Rectal smooth muscle tissue (tissue), 1 donor: Measurements from ENCODE around the gene SARS1.

Experiments
- H3K27ac ChIP-seq: one replicate; pipeline ENCODE4 v1.7.0; 2013; ENCODE audit warnings: low read depth, low read length, inconsistent platforms
- H3K27me3 ChIP-seq: one replicate; pipeline ENCODE4 v1.7.0; 2013; ENCODE audit warnings: low read length; ENCODE audit not compliant: control insufficient read depth, insufficient read depth
- H3K36me3 ChIP-seq: one replicate; pipeline ENCODE4 v1.7.0; 2013; ENCODE audit warnings: low read length; ENCODE audit not compliant: control insufficient read depth, insufficient read depth
- H3K4me1 ChIP-seq: one replicate; pipeline ENCODE4 v1.7.0; 2013; ENCODE audit warnings: low read length; ENCODE audit not compliant: control insufficient read depth, insufficient read depth
- H3K4me3 ChIP-seq: one replicate; pipeline ENCODE4 v1.7.0; 2013; ENCODE audit warnings: low read length
- H3K9ac ChIP-seq: one replicate; pipeline ENCODE4 v1.7.0; 2013; ENCODE audit warnings: low read length

Gene SARS1

GRCh38 chr1:109273570-109274288 lies 60.0 kb downstream of the SARS1 start:
- H3K27me3 ChIP-seq: no peaks in the 10 kb centered on the region
- H3K36me3 ChIP-seq: no peaks in the 10 kb centered on the region
- no peaks in the 10 kb centered on the region for H3K4me1 ChIP-seq
- no peak overlapping the region for H3K27ac ChIP-seq
- no peak overlapping the region for H3K4me3 ChIP-seq
- H3K9ac ChIP-seq: no peak overlapping the region

GRCh38 chr1:109274533-109275476 lies 61.1 kb downstream of the SARS1 start:
- no peak overlapping the region for H3K27ac ChIP-seq
- no peak overlapping the region for H3K4me3 ChIP-seq
- no peaks in the 10 kb centered on the region for H3K4me1 ChIP-seq
- no peaks in the 10 kb centered on the region for H3K36me3 ChIP-seq
- H3K9ac ChIP-seq: no peak overlapping the region
- no peaks in the 10 kb centered on the region for H3K27me3 ChIP-seq

- no peaks in the 10 kb centered on the region for H3K36me3 ChIP-seq
- H3K9ac ChIP-seq: no peak overlapping the region
- no peak overlapping the region for H3K4me3 ChIP-seq
- no peaks in the 10 kb centered on the region for H3K27me3 ChIP-seq
- H3K27ac ChIP-seq: no peak overlapping the region
- no peaks in the 10 kb centered on the region for H3K4me1 ChIP-seq
These were observed 62.1 kb downstream of the SARS1 start for GRCh38 chr1:109275706-109276345.

- H3K27ac ChIP-seq: no peak overlapping the region
- H3K27me3 ChIP-seq: no peaks in the 10 kb centered on the region
- no peaks in the 10 kb centered on the region for H3K4me1 ChIP-seq
- no peak overlapping the region for H3K4me3 ChIP-seq
- no peak overlapping the region for H3K9ac ChIP-seq
- no peaks in the 10 kb centered on the region for H3K36me3 ChIP-seq
These were observed 63.9 kb downstream of the SARS1 start for GRCh38 chr1:109277434-109278204.

- Histone ChIP-seq H3K27ac (no peak overlapping the region), H3K4me1 (peaks cover 6% of the 10 kb centered on the region), H3K27me3 (no peaks in the 10 kb centered on the region), H3K36me3 (no peaks in the 10 kb centered on the region), H3K9ac (no peak overlapping the region), H3K4me3 (no peak overlapping the region)
These were observed 66.0 kb downstream of the SARS1 start for GRCh38 chr1:109279615-109280278.

- no peaks in the 10 kb centered on the region for H3K36me3 ChIP-seq
- H3K9ac ChIP-seq: no peak overlapping the region
- H3K4me1 ChIP-seq: peaks cover 6% of the 10 kb centered on the region
- no peak overlapping the region for H3K27ac ChIP-seq
- no peaks in the 10 kb centered on the region for H3K27me3 ChIP-seq
- H3K4me3 ChIP-seq: no peak overlapping the region
These were observed 67.1 kb downstream of the SARS1 start for GRCh38 chr1:109280862-109281261.

- Histone ChIP-seq H3K36me3 (no peaks in the 10 kb centered on the region), H3K4me3 (peak overlapping the region; percentile 86), H3K9ac (no peak overlapping the region), H3K27ac (no peak overlapping the region), H3K4me1 (peaks cover 6% of the 10 kb centered on the region), H3K27me3 (no peaks in the 10 kb centered on the region)
These were observed 68.2 kb downstream of the SARS1 start for GRCh38 chr1:109281680-109282496.

- H3K4me1 ChIP-seq: peaks cover 6% of the 10 kb centered on the region
- no peaks in the 10 kb centered on the region for H3K36me3 ChIP-seq
- H3K27me3 ChIP-seq: no peaks in the 10 kb centered on the region
- H3K4me3 ChIP-seq: peak overlapping the region; percentile 86
- H3K27ac ChIP-seq: peak overlapping the region; percentile 89
- peak overlapping the region; percentile 22 for H3K9ac ChIP-seq
These were observed 68.8 kb downstream of the SARS1 start for GRCh38 chr1:109282497-109282951.

GRCh38 chr1:109282952-109283747 lies 69.4 kb downstream of the SARS1 start, which contains the start of gene PSRC1:
Gene PSRC1 (minus strand): TSS chr1:109283145.
- peak within 1 kb of the TSS; percentile 86 for H3K4me3 ChIP-seq
- peak within 1 kb of the TSS; percentile 89 for H3K27ac ChIP-seq
- no peaks in the 10 kb centered on the region for H3K27me3 ChIP-seq
- peak within 1 kb of the TSS; percentile 80 for H3K9ac ChIP-seq
- H3K36me3 ChIP-seq: no peaks in the 10 kb centered on the region
- peaks cover 6% of the 10 kb centered on the region for H3K4me1 ChIP-seq

- no peaks in the 10 kb centered on the region for H3K36me3 ChIP-seq
- peak overlapping the region; percentile 89 for H3K27ac ChIP-seq
- H3K4me3 ChIP-seq: peak overlapping the region; percentile 86
- H3K9ac ChIP-seq: peak overlapping the region; percentile 80
- H3K4me1 ChIP-seq: peaks cover 6% of the 10 kb centered on the region
- H3K27me3 ChIP-seq: no peaks in the 10 kb centered on the region
These were observed 70.3 kb downstream of the SARS1 start for GRCh38 chr1:109283748-109284600.
